Chondrocyte (in vitro differentiated cells): ENCODE results near the gene LEKR1. TPM values are rescaled to one million over a fixed set of nuclear protein-coding genes. Genes with fewer than 3 reads are reported as not detected.

Experiments used
- DNase-seq: peaks from one replicate; pipeline ENCODE4 v3.0.0; 2021; ENCODE audit warnings: mixed read lengths, low spot score
- H3K27ac Mint-ChIP-seq: one replicate; pipeline ENCODE4 v1.8.0; 2021; ENCODE audit warnings: mild to moderate bottlenecking, moderate library complexity, mixed read lengths; ENCODE audit not compliant: unreplicated experiment
- H3K27me3 Mint-ChIP-seq: 2 replicates; pipeline ENCODE4 v1.8.0; 2021; ENCODE audit warnings: low read depth, mixed read lengths
- H3K36me3 Mint-ChIP-seq: 2 replicates; pipeline ENCODE4 v1.8.0; 2021; ENCODE audit warnings: low read depth, mixed read lengths
- H3K4me1 Mint-ChIP-seq: 2 replicates; pipeline ENCODE4 v1.8.0; 2021; ENCODE audit warnings: low read depth, mild to moderate bottlenecking, mixed read lengths
- H3K4me3 Mint-ChIP-seq: one replicate; pipeline ENCODE4 v1.8.0; 2021; ENCODE audit warnings: mild to moderate bottlenecking, moderate library complexity, mixed read lengths; ENCODE audit not compliant: unreplicated experiment
- H3K9me3 Mint-ChIP-seq: 2 replicates; pipeline ENCODE4 v1.8.0; 2021; ENCODE audit warnings: low read depth, mixed read lengths
- total RNA-seq: library from RNA; stranded (reverse); gene quantifications from 3 replicates; pipeline ENCODE4 v1.2.1, GENCODE V29; 2021
- TF ChIP-seq, protein P1 (sequence below): fragments of 200-600 bp; sonication (generic); IDR thresholded peaks from 2 replicates; pipeline ENCODE4 v1.5.0; 2021; ENCODE audit warnings: antibody characterized with exemption, mild to moderate bottlenecking, moderate library complexity

The LEKR1 gene
- total RNA-seq, 1 donor from 2014 or later, result 0.45 TPM

- Mint-ChIP-seq H3K4me1 (peaks cover 47% of the 10 kb centered on the region), H3K9me3 (no peaks in the 10 kb centered on the region), H3K27me3 (no peaks in the 10 kb centered on the region), H3K4me3 (no peak overlapping the region), H3K27ac (peak overlapping the region; percentile 80), H3K36me3 (no peaks in the 10 kb centered on the region)
- no peak for DNase-seq
- TF ChIP-seq, protein P1, sequence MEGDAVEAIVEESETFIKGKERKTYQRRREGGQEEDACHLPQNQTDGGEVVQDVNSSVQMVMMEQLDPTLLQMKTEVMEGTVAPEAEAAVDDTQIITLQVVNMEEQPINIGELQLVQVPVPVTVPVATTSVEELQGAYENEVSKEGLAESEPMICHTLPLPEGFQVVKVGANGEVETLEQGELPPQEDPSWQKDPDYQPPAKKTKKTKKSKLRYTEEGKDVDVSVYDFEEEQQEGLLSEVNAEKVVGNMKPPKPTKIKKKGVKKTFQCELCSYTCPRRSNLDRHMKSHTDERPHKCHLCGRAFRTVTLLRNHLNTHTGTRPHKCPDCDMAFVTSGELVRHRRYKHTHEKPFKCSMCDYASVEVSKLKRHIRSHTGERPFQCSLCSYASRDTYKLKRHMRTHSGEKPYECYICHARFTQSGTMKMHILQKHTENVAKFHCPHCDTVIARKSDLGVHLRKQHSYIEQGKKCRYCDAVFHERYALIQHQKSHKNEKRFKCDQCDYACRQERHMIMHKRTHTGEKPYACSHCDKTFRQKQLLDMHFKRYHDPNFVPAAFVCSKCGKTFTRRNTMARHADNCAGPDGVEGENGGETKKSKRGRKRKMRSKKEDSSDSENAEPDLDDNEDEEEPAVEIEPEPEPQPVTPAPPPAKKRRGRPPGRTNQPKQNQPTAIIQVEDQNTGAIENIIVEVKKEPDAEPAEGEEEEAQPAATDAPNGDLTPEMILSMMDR, result no peak
These were observed 266.1 kb downstream of the LEKR1 start for GRCh38 chr3:157092230-157092629.

DNA sequence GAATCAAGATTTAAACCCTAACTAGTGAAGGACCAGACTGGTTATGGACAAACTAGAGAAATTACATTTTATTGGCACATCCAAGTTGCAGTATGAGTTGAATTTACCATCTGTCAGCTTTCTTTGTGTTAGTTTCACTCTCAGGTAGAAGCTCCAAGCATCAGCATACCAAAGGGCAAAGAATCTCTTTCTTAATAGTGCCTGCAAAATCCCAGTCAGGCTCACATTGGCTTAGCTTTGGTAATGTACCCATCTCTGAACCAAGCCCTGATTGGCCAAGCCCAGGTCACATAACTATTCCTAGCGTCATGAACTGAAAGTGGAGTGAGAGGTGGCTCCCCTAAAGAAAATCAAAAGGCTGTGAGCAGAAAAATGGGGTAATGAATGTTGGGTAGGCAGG, 266.9 kb downstream of the LEKR1 start:
- TF ChIP-seq, protein P1, result no peak
- Mint-ChIP-seq H3K4me1 (peaks cover 39% of the 10 kb centered on the region), H3K36me3 (no peaks in the 10 kb centered on the region), H3K9me3 (no peaks in the 10 kb centered on the region), H3K4me3 (no peak overlapping the region), H3K27ac (no peak overlapping the region), H3K27me3 (no peaks in the 10 kb centered on the region)
- DNase-seq, result no peak

- TF ChIP-seq, protein P1, result no peak
- Mint-ChIP-seq H3K9me3 (no peaks in the 10 kb centered on the region), H3K4me3 (no peak overlapping the region), H3K27ac (no peak overlapping the region), H3K4me1 (peaks cover 40% of the 10 kb centered on the region), H3K27me3 (no peaks in the 10 kb centered on the region), H3K36me3 (no peaks in the 10 kb centered on the region)
- DNase-seq, result no peak
These were observed 268.1 kb downstream of the LEKR1 start for GRCh38 chr3:157094301-157094700.

- H3K9me3 Mint-ChIP-seq, result no peaks in the 10 kb centered on the region
- DNase-seq, result no peak
These were observed 268.8 kb downstream of the LEKR1 start for GRCh38 chr3:157094751-157095480.

More at GRCh38 chr3:157094751-157095480, 268.8 kb downstream of the LEKR1 start:
- TF ChIP-seq, protein P1, result no peak
- H3K27ac Mint-ChIP-seq, result no peak overlapping the region
- no peak overlapping the region for H3K4me3 Mint-ChIP-seq
- H3K27me3 Mint-ChIP-seq, result no peaks in the 10 kb centered on the region
- peaks cover 36% of the 10 kb centered on the region for H3K4me1 Mint-ChIP-seq
- H3K36me3 Mint-ChIP-seq, result no peaks in the 10 kb centered on the region

Other genes with a start within 250 kb of the LEKR1 start
- 65.3 to 90.5 TPM (median 65.3 TPM) in 3 replicates for gene TIPARP, start 151.8 kb upstream of the LEKR1 start, total RNA-seq